GM18508 (cell line): ENCODE results near the gene ZNF587.
"Not testable (repeated sequence)": the region's sequence is repeated elsewhere in the genome, so short reads cannot be mapped to it uniquely, and the experiment has no call there.

Experiments
- ATAC-seq: cut with Tn5 transposase; IDR thresholded peaks from one replicate; pipeline ENCODE4 v1.9.1; 2021; ENCODE audit warnings: moderate number of reproducible peaks; ENCODE audit not compliant: insufficient read depth, unreplicated experiment

The ZNF587 gene

DNA sequence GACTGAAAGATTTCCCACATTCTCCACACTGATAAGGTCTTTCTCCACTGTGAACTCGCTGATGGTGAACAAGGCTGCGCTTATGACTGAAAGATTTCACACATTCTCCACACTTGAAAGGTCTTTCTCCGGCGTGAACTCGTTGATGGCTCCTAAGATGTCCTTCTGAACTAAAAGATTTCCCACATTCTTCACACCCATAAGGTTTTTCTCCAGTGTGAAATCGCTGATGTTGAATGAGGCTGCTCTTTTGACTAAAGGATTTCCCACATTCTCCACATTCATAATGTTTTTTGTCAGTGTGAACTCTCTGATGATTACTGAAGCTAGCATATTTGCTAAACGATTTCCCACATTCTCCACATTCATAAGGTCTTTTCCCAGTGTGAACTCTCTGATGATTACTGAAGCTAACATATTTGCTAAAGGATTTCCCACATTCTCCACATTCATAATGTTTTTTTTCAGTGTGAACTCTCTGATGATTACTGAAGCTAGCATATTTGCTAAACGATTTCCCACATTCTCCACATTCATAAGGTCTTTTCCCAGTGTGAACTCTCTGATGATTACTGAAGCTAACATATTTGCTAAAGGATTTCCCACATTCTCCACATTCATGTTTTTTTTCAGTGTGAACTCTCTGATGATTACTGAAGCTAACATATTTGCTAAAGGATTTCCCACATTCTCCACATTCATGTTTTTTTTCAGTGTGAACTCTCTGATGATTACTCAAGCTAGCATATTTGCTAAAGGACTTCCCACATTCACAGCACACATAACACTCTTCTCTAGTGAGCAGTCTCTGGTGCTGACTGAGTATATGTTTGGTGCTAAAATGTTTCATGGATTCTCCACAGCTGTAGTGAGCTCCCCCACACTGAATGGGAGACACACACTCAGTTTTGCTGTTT is 24.5 kb downstream of the ZNF587 start:
- not testable (repeated sequence) for ATAC-seq

DNA sequence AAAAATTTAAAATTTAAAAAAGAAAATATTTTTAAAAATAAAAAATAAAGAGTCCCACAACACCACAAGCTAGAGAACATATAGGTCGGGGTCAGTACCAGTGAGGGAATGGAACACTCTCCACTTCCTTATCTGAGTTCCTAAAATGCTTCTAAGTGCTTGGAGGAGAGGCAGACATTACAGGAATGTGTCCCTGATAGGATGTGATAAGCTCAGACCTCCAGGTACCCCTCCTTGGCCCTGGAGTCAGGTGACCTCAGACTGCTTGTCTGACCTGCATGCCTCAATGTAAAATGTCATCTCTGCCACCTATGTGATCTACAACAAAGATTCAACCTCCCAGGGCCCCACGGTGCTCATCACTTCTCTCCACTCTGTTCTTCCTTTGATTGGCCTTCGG is 36.4 kb downstream of the ZNF587 start:
- no peak for ATAC-seq

DNA sequence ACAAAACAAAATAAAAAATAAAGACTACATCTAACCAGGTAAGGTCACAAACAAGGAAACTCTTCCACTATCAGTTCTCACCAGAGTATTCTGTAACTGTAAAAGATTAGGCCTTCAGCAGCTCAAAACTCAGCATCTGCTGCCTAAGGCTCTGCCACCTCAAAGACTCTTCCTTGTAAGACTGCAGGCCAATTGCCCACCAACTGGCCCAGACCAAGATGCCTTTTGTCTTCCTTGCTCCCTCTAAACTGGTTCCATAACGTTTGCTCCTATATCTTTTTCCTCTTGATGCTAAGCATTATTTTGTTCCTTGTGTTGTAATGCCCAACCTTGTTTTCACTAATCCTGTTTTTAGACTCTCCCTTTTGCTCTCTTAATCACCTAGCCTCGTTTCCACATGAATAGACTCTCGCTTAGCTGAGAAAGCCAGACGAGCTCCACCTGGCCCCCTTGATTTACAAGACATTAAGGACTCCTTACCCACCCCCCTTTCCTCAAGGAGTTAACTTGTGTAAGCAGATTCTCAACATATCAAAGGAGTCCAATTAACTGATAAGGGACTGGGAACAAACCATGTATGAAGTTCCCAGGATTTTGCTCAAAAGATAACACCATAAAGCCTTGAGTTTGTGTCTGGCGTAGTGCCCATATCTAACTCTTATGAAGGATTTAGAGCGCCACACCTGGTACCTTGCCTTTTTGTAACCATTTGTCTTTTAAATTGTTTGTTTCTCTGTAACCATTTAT is 37.7 kb downstream of the ZNF587 start:
- no peak for ATAC-seq

DNA sequence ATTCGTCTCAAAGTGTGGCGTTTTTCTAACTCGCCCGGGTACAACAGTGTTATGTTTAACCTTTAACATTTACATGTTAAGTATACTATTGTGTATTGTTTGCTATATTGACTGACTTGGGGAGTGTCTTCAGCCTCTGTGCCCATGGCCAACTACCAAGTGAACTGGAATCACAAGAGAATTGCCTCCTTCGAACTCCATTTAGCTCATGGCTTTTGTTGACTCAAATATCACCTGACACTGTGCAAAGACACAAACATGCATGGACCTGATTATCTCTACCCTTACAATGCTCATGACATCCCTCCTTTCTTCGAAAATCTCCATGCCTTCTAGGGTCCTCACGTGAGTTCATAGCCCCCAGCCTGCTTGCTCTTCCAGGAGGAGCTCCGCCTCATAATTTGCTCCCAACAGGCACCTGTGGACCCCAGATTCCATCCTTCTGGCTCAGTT is 38.5 kb downstream of the ZNF587 start:
- ATAC-seq: no peak

- peak; percentile 43 for ATAC-seq
Observed at GRCh38 chr19:57888560-57889231, 39.0 kb downstream of the ZNF587 start, which contains the start of gene ZNF814. TSS of gene ZNF814 (minus strand) at chr19:57889037. CDS start at chr19:57888802, 235 bp downstream.

DNA sequence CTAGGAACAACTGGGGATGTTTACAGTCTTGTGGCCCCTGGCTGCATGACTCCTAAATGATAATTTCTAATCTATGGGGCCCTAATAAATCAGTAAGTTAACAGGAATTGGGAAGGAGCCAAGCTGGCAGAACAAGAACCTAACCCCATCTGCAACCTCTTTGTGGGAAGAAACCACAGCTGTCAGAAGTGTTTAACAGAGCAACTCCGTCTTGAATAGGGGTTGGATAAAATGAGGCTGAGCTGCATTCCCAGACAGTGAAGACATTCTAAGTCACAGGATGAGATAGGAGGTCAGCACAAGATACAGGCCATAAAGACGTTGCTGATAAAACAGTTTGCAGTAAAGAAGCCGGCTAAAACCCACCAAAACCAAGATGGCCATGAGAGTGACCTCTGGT is 41.0 kb downstream of the ZNF587 start:
- ATAC-seq: not testable (repeated sequence)

GRCh38 chr19:57900311-57900710 is 50.7 kb downstream of the ZNF587 start:
- ATAC-seq: no peak

DNA sequence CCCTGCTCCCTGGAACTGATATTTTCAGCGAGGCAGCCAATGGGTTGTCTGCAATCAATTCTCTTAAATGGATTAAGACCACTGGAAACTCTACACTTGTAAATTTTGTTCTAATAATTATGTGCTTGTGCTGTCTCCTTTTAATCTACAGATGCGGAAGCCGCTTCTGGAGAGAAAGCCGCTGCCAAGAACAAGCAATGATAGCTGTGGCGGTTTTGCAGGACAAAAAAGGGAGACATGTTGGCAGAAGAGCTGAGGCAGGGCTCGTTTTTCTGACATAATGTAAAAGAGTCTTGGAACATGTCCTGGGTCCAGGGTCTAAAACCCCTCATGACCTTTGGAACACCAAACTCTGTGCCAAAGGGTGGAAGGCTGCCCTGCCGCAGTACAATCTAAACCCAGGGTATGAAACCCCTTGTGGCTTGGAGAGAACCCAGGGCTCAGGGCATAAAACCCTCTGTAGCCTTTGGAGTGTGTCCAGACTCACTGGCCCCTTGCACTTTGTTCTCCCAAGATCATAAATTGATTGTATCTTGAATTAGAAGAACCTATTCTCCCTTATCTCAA is 54.0 kb downstream of the ZNF587 start:
- no peak for ATAC-seq

GRCh38 chr19:57905258-57905657 is 55.6 kb downstream of the ZNF587 start:
- no peak for ATAC-seq

GRCh38 chr19:57907394-57907793 is 57.7 kb downstream of the ZNF587 start:
- ATAC-seq: no peak

DNA sequence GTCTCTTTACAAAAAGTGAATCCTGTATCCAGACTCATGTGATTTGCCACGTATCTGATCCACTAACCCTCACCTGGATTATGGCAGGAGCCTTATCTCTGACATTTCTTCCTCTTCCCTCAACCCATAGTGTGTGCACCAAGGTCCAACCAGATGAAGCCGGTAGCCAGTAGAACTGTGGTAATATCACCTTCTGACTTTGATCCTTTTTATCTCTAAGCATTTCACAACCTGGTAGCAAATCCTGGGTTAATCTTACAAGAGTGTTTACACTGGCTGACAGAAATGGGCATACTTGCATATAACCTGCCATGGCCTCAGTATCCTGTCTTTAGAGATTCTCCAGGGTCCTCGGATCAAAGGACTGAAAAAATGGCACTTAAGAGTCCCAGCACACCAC is 64.9 kb downstream of the ZNF587 start:
- ATAC-seq: no peak
